ENCODE measurements around the gene GRID1.

The GRID1 gene

GRCh38 chr10:85645926-85646711 is 720.5 kb downstream of the GRID1 start:
- no peak for DNase-seq (ENCODE audit: low read depth)

GRCh38 chr10:85645053-85645452 is 721.5 kb downstream of the GRID1 start:
- no peak for DNase-seq (ENCODE audit: low read depth)

GRCh38 chr10:85643845-85644525 is 722.6 kb downstream of the GRID1 start:
- DNase-seq (ENCODE audit: low read depth) = no peak

GRCh38 chr10:85643171-85643844 is 723.3 kb downstream of the GRID1 start:
- DNase-seq (ENCODE audit: low read depth) = no peak

- DNase-seq (ENCODE audit: low read depth) = no peak
Observed at GRCh38 chr10:85642421-85643170, 724.0 kb downstream of the GRID1 start.

GRCh38 chr10:85642082-85642420 is 724.5 kb downstream of the GRID1 start:
- no peak for DNase-seq (ENCODE audit: low read depth)

GRCh38 chr10:85641479-85642009 is 725.1 kb downstream of the GRID1 start:
- DNase-seq (ENCODE audit: low read depth) = no peak

GRCh38 chr10:85638797-85639196 is 727.8 kb downstream of the GRID1 start:
- no peak for DNase-seq (ENCODE audit: low read depth)

- no peak for DNase-seq (ENCODE audit: low read depth)
Observed at GRCh38 chr10:85635650-85636049, 730.9 kb downstream of the GRID1 start.

DNA sequence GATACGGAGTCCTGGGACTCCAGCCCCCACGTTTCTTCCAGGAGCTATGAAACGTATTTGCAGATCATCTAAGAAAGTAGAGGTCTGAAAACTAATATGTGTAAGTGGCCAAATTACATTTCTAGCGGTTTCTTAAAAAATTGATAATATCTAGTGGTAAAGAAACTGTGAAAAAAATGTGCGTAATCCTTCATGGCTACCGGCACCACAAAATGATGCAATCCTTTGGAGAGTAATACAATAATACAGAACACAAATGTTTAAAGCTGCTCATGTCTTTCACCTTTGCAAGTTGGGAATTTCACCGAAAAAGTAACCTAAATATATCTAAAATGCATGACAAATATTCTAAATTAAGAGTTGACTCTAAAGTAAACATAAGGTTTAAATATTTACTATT is 742.1 kb downstream of the GRID1 start:
- no peak for DNase-seq (ENCODE audit: low read depth)

GRCh38 chr10:85623758-85624157 is 742.8 kb downstream of the GRID1 start:
- no peak for DNase-seq (ENCODE audit: low read depth)

DNA sequence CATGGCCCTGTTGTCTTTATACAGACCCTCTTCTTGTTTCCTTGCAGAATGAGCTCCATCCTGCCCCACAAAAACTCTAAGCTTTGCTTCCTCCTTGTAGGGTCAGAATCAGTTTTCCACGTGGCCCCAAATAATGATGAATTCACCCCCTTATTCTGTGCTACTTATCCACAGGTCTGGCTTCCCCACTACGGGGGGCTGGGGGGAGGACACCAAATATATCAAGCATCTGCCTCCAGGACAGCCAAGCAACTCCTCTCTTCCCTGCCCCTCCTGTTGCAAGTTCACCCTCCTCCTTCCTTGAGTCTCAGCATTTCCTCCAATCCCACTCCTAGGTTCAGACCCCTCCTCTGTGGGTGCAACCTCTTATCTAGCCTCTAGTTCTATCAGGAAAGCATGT is 743.3 kb downstream of the GRID1 start:
- DNase-seq (ENCODE audit: low read depth) = no peak

DNA sequence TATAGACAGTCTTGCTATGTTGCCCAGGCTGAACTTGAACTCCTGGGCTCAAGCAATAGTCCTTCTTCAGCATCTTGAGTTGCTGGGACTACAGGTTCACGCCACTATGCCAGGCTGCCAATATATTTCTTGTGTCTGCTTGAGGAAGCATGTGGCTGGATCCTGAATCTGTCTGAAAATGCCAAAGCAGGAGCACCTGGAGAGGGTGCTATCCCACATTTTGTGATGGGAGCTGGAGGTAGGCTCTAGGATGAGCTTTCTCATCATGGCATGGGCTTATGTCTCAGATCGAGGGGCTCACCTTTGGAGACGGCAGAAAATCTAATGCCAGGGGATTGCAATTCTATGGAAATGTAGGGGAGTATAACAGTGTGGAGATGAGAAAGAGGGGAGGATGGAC is 744.2 kb downstream of the GRID1 start:
- no peak for DNase-seq (ENCODE audit: low read depth)

DNA sequence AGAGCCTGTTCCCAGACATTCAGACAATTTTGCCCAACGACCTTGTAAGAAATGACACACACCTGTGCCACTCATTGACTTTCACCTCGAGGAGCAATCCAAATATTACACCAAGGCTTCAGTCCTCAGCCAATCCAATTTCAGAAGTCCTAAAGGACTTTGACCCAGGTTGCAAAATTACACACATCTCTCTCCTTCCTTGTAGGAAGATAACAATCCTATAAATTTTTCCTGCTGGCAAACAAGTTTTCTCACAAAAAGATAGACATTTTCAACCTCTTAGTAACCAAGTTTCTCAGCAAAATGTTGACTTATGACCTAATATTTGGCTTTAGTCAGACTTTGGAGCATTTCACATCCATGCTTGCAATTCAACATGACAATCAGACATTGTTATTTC is 745.0 kb downstream of the GRID1 start:
- DNase-seq (ENCODE audit: low read depth) = no peak

DNA sequence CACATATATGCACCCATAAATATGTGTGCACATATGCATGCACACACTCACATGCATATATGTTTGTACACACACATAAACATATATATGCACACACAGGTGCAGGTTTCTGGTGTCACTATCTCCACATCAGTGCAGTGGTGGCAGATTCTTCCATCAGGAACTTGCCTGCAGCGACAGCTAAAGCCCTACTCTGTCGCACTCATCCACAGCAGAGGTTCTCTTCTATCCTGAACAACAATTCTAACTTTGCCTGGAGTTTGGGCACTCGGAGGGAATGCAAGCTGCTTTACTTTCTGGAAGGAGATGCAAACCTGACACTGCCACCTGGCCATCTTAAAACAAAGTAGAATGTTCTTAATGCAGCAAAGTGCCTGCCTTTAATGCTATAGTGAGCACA is 745.8 kb downstream of the GRID1 start:
- no peak for DNase-seq (ENCODE audit: low read depth)

DNA sequence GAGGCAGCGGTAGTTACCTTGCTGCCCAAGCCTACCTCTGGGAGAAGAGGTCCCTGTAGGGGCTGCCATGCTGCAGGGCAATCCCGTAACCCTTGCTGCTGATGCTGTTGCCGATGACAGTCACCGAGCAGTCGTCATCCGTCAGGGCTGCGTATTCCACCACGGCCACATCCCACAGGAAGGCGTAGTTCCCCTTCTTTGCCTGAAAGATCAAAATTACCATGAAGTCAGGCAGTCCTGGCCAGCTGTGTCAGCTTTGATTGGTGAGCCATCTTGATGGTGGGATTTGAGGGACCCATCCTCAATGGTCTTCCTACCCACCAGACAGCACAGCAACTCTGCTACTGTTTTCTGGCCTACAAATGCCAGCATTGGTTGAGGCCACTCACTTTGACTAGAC is 746.8 kb downstream of the GRID1 start:
- DNase-seq (ENCODE audit: low read depth) = no peak

GRCh38 chr10:85618841-85619240 is 747.8 kb downstream of the GRID1 start:
- DNase-seq (ENCODE audit: low read depth) = no peak

DNA sequence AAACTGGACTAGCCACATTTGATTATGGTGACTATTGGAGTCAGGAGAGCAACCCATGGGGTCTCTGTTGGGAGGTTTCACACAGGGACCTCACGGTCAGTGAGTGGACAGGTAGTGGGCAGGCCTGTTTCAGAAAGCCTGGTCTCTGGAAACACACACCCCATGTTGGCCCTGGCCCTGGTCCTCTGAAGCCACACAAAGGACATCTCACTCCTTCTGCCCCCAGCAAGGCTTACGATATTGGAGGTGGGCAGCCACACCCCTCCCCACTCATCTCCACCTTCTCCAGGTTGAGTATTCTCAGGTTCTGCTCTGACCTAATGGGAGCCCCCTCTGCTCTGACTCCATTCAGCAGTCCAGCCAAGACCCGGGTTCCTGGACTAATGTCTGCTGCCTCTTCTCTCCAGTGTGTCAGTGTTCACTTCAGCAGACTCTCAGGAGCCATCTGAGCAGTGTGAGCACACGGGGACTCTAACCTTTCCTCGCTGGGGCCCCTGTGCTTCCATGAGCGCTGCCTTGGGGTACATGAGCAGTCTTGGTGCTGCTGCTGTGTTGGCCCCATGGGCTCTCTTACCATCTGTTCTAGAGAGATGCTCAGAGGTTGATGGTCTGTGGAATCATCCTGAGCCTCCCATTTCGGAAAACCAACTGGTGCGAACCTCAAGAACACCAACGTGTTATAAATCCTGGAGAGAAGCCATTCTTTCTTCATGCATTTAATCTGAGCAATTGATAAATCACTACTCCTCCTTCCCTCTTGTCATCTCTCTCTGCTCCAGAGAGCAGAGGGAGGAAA is 748.6 kb downstream of the GRID1 start:
- no peak for DNase-seq (ENCODE audit: low read depth)

DNA sequence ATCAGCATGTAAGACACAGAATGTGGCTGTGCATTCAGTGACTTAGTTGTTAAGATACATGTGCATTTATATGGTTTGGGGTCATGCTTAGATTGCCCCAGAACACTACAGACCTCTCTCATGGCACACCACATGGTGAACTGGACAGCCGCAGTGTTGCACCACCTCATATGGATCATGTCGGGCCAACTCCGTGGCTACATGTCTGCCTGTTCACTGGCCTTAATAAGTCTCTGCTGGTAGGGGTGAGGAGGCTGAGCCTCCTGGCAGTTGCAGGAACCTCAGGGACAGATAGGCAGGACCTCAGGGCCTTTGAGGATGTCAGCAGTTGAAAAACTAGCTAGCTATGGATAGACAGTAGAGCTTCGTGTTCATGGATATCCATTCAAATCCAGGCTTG is 751.0 kb downstream of the GRID1 start:
- no peak for DNase-seq (ENCODE audit: low read depth)

GRCh38 chr10:85614981-85615380 is 751.6 kb downstream of the GRID1 start:
- no peak for DNase-seq (ENCODE audit: low read depth)

- no peak for DNase-seq (ENCODE audit: low read depth)
Observed at GRCh38 chr10:85614566-85614965, 752.0 kb downstream of the GRID1 start.

All from stimulated activated CD8-positive, alpha-beta memory T cell treated with anti-CD3 and anti-CD28 coated beads, Interleukin-15, amount 100 ng/mL, for 24 hours (primary cell).